GM18868 (cell line): ENCODE results near the gene ATP6AP1.

Experiments used
- ATAC-seq: cut with Tn5 transposase; IDR thresholded peaks from one replicate; pipeline ENCODE4 v1.9.1; 2021; ENCODE audit warnings: mild to moderate bottlenecking, moderate library complexity; ENCODE audit not compliant: unreplicated experiment

Gene ATP6AP1

DNA sequence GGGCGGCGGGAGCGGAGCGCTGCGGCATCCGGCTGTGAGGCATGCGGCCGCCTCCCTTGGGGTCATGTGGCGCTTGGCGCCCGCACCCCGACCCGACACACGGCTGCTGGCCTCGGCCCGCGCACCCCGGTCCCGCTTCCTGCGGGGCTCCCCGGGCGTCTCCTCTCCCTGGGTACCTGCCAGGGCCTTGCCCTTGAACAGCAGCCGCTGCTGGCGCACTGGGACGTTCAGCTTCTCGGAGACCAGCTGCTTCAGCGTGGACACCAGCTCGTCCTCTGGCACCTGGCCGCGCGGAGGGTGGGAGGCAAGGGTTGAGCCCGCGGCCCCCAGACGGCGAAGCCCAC lies 57.5 kb downstream of the ATP6AP1 start:
- ATAC-seq, result no peak
